HL-60/S4 treated with phorbol 12-myristate 13-acetate at 8.2 ng/mL for 4 days and 3 days (cell line): ENCODE results near the gene ETFB.

Experiments
- in situ Hi-C: fragments of 300-500 bp; cut with MboI; formaldehyde crosslinking; loops from 2 replicates; pipeline ENCODE4 v1.15.0; 2022; ENCODE audit warnings: low sequenced_read_pairs

ETFB gene

DNA sequence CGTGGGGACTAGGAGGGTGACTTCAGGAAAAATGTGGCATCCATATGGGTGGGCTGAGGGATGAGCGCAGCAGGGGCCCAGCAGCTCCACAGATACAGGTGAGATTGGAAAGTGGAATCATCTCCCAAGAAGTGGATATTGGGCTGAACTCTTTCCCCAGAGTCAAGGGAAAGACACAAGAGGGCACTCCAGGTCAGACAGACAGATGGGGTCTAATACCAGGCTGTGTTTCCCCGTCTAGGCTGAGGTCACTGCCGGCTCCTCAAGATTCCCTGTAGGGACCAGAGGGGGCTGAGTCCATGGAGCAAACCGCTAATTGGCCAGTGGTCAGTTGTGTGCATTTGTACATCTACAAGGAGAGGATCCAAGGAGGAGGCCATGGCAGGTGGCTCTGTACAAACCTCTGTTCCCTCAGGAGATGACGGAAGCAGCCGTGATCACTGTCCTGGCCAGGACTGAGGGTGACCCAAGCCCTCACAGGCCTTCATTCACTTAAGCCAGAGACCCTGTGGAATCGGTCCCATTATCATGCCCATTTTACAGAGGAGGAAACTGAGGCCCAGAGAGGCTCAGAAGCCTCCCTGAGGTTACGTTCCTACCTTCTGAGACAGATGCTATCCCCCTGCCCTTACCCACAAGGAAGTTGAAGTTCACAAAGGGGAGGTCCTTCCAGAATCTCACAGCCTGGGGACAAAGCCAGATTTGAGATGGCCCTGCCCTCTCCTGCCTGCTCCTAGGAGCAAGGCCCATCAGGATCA lies 69.7 kb downstream of the ETFB start:
- in situ Hi-C loops = no loop called here

DNA sequence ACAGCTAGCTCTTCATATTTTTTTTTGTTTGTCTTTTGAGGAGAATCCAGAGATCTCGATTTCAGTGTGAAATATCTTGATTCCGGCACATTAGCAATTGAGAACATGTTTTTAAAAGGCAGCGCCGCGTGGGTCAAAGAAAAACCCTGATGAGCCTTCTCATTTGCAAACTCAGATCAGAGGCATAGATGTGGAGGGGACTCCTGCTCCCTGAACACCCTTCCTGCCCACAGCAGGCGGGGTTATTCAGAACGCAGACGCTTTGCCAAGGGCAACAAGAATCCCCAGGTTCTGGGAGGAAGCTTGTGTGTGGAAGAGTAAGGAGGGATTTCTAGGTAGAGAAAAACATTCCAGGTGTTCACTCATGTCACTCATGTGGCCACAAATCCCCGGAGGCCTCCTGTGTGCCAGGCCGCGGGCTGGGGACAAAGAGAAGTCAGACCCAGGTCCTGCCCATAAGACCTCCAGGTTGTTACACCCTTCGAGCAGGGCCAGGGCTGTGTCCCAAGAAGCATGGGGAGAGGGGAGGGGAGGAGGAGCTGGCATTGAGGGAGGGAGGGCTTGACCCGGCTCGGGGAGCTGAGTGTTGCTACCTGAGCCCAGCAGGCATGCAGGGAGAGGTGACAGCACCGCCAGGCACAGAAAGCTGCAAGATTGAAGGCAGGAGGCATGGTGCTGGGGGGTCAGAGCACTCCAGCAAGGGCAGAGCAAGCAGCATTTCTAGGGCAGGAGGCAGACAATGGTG lies 70.6 kb downstream of the ETFB start:
- in situ Hi-C loops = no loop called here
